Neural progenitor cell (in vitro differentiated cells): ENCODE measurements around the gene CTIF.

Source experiments
- EZH2phosphoT487 ChIP-seq: fragments of 200-600 bp; sonication (generic); IDR thresholded peaks from 2 replicates; pipeline ENCODE4 v1.6.1; 2017; ENCODE audit warnings: antibody characterized with exemption
- TF ChIP-seq, protein P1 (sequence below): fragments of 200-600 bp; sonication (generic); IDR thresholded peaks from 2 replicates; pipeline ENCODE4 v1.5.1; 2017; ENCODE audit warnings: antibody characterized with exemption, mild to moderate bottlenecking

DNA sequence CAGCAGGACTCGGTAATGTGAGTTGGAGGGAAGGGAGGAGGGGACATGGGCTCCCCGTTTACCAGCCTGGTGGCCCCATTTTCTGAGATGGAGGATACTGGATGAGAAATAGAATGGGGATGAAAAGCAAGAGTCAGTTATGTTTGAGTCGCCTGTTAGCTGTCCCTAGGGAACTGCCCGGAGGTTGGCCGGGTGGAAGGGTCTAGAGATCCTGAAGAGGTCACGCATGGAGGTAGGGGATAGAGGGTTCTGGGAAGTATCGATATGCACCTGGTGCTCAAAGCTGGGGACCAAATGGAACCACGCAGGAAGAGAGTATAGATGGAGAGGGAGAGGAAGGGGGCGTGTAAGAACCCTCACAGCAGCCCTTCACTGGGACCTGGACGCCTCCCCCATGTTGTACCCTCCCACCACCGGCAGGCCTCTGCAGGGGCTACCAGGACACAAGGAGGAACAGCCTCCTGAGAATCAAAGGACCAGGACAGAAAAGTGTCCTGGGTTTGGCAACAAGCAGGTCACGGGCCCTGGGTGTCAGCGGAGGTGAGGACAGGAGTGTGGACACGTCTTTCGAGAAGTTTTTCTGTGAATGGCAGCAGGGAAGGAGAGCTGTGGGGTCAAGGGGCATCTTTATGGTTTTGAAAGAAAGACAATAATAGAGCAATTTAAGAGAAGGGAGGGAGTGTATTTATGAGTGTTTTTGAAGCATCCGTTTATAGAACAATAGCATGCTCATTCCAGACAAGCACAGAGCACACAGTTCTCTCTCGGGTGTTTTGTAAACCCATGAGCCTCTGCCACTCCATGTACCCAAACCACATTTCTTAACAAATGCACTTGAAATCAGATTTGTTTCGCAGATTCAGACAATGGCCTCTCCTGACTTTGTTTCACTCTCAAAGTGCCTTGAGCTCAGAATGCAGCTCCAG lies 279.8 kb downstream of the CTIF start:
- TF ChIP-seq, protein P1, sequence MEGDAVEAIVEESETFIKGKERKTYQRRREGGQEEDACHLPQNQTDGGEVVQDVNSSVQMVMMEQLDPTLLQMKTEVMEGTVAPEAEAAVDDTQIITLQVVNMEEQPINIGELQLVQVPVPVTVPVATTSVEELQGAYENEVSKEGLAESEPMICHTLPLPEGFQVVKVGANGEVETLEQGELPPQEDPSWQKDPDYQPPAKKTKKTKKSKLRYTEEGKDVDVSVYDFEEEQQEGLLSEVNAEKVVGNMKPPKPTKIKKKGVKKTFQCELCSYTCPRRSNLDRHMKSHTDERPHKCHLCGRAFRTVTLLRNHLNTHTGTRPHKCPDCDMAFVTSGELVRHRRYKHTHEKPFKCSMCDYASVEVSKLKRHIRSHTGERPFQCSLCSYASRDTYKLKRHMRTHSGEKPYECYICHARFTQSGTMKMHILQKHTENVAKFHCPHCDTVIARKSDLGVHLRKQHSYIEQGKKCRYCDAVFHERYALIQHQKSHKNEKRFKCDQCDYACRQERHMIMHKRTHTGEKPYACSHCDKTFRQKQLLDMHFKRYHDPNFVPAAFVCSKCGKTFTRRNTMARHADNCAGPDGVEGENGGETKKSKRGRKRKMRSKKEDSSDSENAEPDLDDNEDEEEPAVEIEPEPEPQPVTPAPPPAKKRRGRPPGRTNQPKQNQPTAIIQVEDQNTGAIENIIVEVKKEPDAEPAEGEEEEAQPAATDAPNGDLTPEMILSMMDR, result no peak
- no peak for TF ChIP-seq EZH2phosphoT487
